SU-DHL-6 (cell line): Measurements from ENCODE around the gene ZFP36L2.

ENCODE experiments used
- H2AFZ ChIP-seq: fragments of 200-600 bp; sonication (generic); 2 replicates; pipeline ENCODE4 v1.6.1; 2014; ENCODE audit warnings: low read depth, mild to moderate bottlenecking, moderate library complexity, mixed read lengths, antibody characterized with exemption, low read length; ENCODE audit not compliant: severe bottlenecking
- H3F3A ChIP-seq: fragments of 200-600 bp; shearing (Covaris generic); 2 replicates; pipeline ENCODE4 v1.6.0; 2016; ENCODE audit warnings: antibody characterized with exemption, mild to moderate bottlenecking; ENCODE audit not compliant: insufficient read depth
- H3K27ac ChIP-seq: fragments of 200-600 bp; sonication (generic); 2 replicates; pipeline ENCODE4 v1.5.1; 2016; ENCODE audit warnings: low read depth, mild to moderate bottlenecking, low read length, moderate library complexity, mixed read lengths
- H3K27me3 ChIP-seq: fragments of 200-600 bp; sonication (generic), shearing (Covaris generic); 2 replicates; pipeline ENCODE4 v1.6.0; 2014; ENCODE audit warnings: mild to moderate bottlenecking, low read length
- H3K36me3 ChIP-seq: fragments of 200-600 bp; sonication (generic); 2 replicates; pipeline ENCODE4 v1.6.1; 2014; ENCODE audit warnings: mild to moderate bottlenecking, low read length, mixed read lengths
- H3K4me2 ChIP-seq: fragments of 300-600, 200-600 bp; shearing (Covaris generic), sonication (generic); 2 replicates; pipeline ENCODE4 v1.6.0; 2014; ENCODE audit warnings: low read length, low read depth, mild to moderate bottlenecking; ENCODE audit not compliant: poor library complexity, severe bottlenecking
- H3K4me3 ChIP-seq: fragments of 200-600 bp; sonication (generic); 2 replicates; pipeline ENCODE4 v1.5.1; 2014; ENCODE audit warnings: antibody characterized with exemption, low read length, mild to moderate bottlenecking, mixed read lengths; ENCODE audit not compliant: insufficient read depth, poor library complexity, severe bottlenecking
- H3K79me2 ChIP-seq: fragments of 200-600 bp; sonication (generic); 2 replicates; pipeline ENCODE4 v1.6.1; 2014; ENCODE audit warnings: mild to moderate bottlenecking, low read length, moderate library complexity; ENCODE audit not compliant: insufficient read depth
- H3K9ac ChIP-seq: fragments of 200-600 bp; sonication (generic); 2 replicates; pipeline ENCODE4 v1.7.0; 2014; ENCODE audit warnings: mild to moderate bottlenecking, low read length
- H3K9me2 ChIP-seq: fragments of 200-600 bp; sonication (generic); replicated peaks from 2 replicates; pipeline ENCODE4 v1.6.1; 2014; ENCODE audit warnings: low read length; ENCODE audit not compliant: insufficient read depth
- H3K9me3 ChIP-seq: fragments of 200-600 bp; sonication (generic); 2 replicates; pipeline ENCODE4 v1.6.1; 2014; ENCODE audit warnings: low read length, mixed read lengths; ENCODE audit not compliant: insufficient read depth
- H4K20me1 ChIP-seq: fragments of 200-600 bp; sonication (generic); 2 replicates; pipeline ENCODE4 v1.6.1; 2014; ENCODE audit warnings: low read depth, mild to moderate bottlenecking, antibody characterized with exemption, low read length, moderate library complexity, mixed read lengths
- CTCF ChIP-seq: fragments of 200-600 bp; sonication (generic); IDR thresholded peaks from one replicate; pipeline ENCODE4 v1.5.1; 2017; ENCODE audit warnings: antibody characterized with exemption, mild to moderate bottlenecking, low read length, moderate library complexity; ENCODE audit not compliant: insufficient read depth, poor library complexity, severe bottlenecking
- EZH2phosphoT487 ChIP-seq: fragments of 200-600 bp; sonication (generic), shearing (Covaris generic); conservative IDR thresholded peaks from 2 replicates; pipeline ENCODE4 v1.6.1; 2018; ENCODE audit warnings: mild to moderate bottlenecking, antibody characterized with exemption, low read length, moderate library complexity, mixed read lengths

ZFP36L2 gene

GRCh38 chr2:43238176-43238575 lies 11.8 kb upstream of the ZFP36L2 start:
- Histone ChIP-seq H2AFZ (no peak overlapping the region), H3K4me2 (no peak overlapping the region)

GRCh38 chr2:43233218-43234212 lies 7.1 kb upstream of the ZFP36L2 start:
- no peak for TF ChIP-seq CTCF
- TF ChIP-seq EZH2phosphoT487: no peak
- Histone ChIP-seq H3F3A (peaks cover 23% of the 10 kb centered on the region), H3K27me3 (no peaks in the 10 kb centered on the region), H3K9ac (no peak overlapping the region), H3K4me2 (no peak overlapping the region), H3K36me3 (no peaks in the 10 kb centered on the region), H3K9me3 (no peaks in the 10 kb centered on the region), H3K9me2 (no peaks in the 10 kb centered on the region), H4K20me1 (no peaks in the 10 kb centered on the region), H3K27ac (no peak overlapping the region), H2AFZ (no peak overlapping the region), H3K4me3 (no peak overlapping the region), H3K79me2 (no peaks in the 10 kb centered on the region)

More at GRCh38 chr2:43238176-43238575, 11.8 kb upstream of the ZFP36L2 start:
- Histone ChIP-seq H3K4me3 (no peak overlapping the region), H3K36me3 (no peaks in the 10 kb centered on the region), H3K9ac (no peak overlapping the region), H3F3A (no peaks in the 10 kb centered on the region), H3K27me3 (no peaks in the 10 kb centered on the region), H3K27ac (no peak overlapping the region), H3K79me2 (no peaks in the 10 kb centered on the region), H4K20me1 (no peaks in the 10 kb centered on the region), H3K9me3 (no peaks in the 10 kb centered on the region), H3K9me2 (no peaks in the 10 kb centered on the region)
- TF ChIP-seq CTCF: no peak
- no peak for TF ChIP-seq EZH2phosphoT487

GRCh38 chr2:43230951-43231827 lies 4.8 kb upstream of the ZFP36L2 start:
- peak overlapping the region; percentile 4; the same call in 1 of the 2 replicates for H3K9ac ChIP-seq
- H3K9me3 ChIP-seq: no peaks in the 10 kb centered on the region
- H3K9me2 ChIP-seq: no peaks in the 10 kb centered on the region
- H3K4me2 ChIP-seq: peak overlapping the region; percentile 24
- no peaks in the 10 kb centered on the region for H3K27me3 ChIP-seq
- H3F3A ChIP-seq: peaks cover 33% of the 10 kb centered on the region
- H4K20me1 ChIP-seq: no peaks in the 10 kb centered on the region
- H3K4me3 ChIP-seq: no peak overlapping the region
- H3K79me2 ChIP-seq: peaks cover under 1% of the 10 kb centered on the region
- TF ChIP-seq CTCF (no peak), EZH2phosphoT487 (no peak)
- H2AFZ ChIP-seq: no peak overlapping the region
- H3K36me3 ChIP-seq: no peaks in the 10 kb centered on the region
- H3K27ac ChIP-seq: peak overlapping the region; percentile 64
